ENCODE results near the gene PFDN2.
A peak's percentile ranks its signal among the peaks of the same experiment; 100 is the strongest.

PFDN2 gene

DNA sequence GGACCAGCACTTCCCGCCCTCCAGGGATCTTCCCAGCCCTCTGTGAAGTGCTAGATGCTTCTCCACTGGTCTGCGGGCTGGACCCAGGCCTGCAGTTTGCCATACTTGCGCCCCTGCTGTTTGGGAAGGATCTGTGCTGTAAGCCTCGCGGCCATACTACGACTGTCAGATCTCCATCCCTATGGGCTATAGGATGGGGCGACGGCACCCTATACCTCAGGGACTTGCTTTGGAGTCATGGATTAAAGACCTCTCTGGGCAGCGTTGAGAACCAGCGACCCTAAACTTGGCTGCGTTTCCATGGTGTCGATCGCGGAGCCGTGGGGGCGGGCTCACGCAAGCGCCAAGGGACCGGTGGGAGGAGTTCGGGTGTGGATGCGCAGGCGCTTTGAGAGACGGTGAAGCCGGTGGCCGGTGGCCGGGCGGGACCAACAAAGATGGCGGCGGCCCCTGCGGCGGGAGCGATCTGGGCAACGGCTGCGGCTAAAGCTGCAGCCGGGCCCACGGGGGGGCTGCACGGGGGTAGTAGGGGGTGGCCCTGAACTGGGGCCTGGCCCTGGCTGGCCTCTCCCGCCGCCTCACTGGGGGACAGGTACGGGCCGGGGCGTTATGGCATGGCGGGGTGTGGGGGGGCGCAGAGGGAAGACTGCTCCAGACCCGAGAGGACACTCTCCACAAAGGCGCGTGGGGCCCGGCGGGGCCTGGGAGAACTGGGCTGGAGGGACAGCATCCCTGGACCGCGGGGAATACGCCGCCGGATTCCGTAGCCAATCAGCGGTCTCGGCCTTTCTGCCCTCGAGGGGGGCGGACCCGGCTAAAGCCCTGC lies 41.5 kb upstream of the PFDN2 start, which contains the start of gene USP21:
USP21 (plus strand) TSS at position 414 of the 826 bp plus-strand sequence. CDS start 1,141 bp downstream, outside the sequence.
- peak; percentile 89 for DNase-seq (ENCODE audit: extremely low read depth, insufficient read length)
- Histone ChIP-seq H3K27me3 (replicated peaks; ENCODE audit: control insufficient read depth, insufficient read depth, low read length) (no peaks in the 10 kb centered on the region), H3K4me3 (replicated peaks; ENCODE audit: low read depth, low read length) (peak within 1 kb of the TSS; percentile 77), H3K36me3 (ENCODE audit: control insufficient read depth, insufficient read depth, low read length) (peaks cover 3% of the 10 kb centered on the region; the same call in 1 of the 2 replicates)
- TF ChIP-seq, protein P1, sequence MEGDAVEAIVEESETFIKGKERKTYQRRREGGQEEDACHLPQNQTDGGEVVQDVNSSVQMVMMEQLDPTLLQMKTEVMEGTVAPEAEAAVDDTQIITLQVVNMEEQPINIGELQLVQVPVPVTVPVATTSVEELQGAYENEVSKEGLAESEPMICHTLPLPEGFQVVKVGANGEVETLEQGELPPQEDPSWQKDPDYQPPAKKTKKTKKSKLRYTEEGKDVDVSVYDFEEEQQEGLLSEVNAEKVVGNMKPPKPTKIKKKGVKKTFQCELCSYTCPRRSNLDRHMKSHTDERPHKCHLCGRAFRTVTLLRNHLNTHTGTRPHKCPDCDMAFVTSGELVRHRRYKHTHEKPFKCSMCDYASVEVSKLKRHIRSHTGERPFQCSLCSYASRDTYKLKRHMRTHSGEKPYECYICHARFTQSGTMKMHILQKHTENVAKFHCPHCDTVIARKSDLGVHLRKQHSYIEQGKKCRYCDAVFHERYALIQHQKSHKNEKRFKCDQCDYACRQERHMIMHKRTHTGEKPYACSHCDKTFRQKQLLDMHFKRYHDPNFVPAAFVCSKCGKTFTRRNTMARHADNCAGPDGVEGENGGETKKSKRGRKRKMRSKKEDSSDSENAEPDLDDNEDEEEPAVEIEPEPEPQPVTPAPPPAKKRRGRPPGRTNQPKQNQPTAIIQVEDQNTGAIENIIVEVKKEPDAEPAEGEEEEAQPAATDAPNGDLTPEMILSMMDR (IDR thresholded peaks at IDR 0.05; ENCODE audit: insufficient read depth, low read length, poor library complexity, severe bottlenecking): peak; percentile 24

DNA sequence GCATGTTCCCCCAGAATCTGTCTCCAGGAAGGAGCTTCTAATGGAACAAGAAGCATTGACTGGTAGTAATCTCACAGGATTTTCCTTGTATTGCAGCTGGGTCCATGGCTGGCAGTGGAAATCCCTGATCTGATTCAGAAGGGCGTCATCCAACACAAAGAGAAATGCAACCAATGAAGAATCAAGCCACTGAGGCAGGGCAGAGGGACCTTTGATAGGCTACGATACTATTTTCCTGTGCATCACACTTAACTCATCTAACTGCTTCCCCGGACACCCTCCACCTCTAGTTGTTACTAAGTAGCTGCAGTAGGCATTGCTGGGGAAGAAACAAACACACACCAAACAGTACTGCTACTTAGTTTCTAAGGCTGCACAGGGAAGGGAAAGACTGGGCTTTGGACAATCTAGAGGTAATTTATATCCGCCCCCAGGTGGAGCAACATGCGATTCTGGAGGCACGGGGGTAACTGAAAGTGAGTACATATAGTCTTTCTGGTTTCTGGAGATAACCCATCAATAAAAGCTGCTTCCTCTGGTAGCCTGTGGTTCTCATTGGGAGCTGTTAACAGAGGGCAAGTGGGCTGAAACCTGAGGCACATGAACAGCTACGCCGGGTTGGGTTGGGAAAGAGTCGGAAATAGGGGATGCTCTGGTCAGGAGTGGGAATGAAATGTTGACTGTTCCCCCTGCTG lies 40.6 kb upstream of the PFDN2 start:
- DNase-seq (ENCODE audit: extremely low read depth, insufficient read length): no peak
- Histone ChIP-seq H3K4me3 (replicated peaks; ENCODE audit: low read depth, low read length) (no peak overlapping the region), H3K36me3 (ENCODE audit: control insufficient read depth, insufficient read depth, low read length) (peaks cover 3% of the 10 kb centered on the region; the same call in 1 of the 2 replicates), H3K27me3 (replicated peaks; ENCODE audit: control insufficient read depth, insufficient read depth, low read length) (no peaks in the 10 kb centered on the region)
- TF ChIP-seq, protein P1 (IDR thresholded peaks at IDR 0.05; ENCODE audit: insufficient read depth, low read length, poor library complexity, severe bottlenecking): no peak

DNA sequence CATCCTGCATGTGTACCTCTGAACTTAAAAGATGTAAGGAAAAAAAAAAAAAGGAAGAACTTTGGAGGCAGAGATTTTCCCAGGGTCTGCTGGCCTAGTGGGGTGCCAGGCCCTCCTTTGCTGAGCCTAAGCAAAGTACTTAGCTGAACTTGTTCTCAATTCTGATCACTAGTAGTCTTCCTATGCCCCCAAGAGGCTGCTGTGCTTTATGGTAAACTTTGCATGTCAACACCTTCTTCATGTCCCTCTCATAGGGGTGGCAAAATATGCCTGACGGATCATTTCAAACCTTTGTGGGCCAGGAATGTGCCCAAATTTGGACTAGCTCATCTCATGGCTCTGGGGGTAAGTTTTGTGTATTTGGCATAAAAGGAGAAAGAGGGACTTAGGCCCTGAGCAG lies 40.0 kb upstream of the PFDN2 start:
- no peak overlapping the region for H3K4me3 ChIP-seq (replicated peaks; ENCODE audit: low read depth, low read length)
- no peak for DNase-seq (ENCODE audit: extremely low read depth, insufficient read length)
- H3K27me3 ChIP-seq (replicated peaks; ENCODE audit: control insufficient read depth, insufficient read depth, low read length): no peaks in the 10 kb centered on the region
- TF ChIP-seq, protein P1 (IDR thresholded peaks at IDR 0.05; ENCODE audit: insufficient read depth, low read length, poor library complexity, severe bottlenecking): no peak
- peaks cover 3% of the 10 kb centered on the region; the same call in 1 of the 2 replicates for H3K36me3 ChIP-seq (ENCODE audit: control insufficient read depth, insufficient read depth, low read length)

DNA sequence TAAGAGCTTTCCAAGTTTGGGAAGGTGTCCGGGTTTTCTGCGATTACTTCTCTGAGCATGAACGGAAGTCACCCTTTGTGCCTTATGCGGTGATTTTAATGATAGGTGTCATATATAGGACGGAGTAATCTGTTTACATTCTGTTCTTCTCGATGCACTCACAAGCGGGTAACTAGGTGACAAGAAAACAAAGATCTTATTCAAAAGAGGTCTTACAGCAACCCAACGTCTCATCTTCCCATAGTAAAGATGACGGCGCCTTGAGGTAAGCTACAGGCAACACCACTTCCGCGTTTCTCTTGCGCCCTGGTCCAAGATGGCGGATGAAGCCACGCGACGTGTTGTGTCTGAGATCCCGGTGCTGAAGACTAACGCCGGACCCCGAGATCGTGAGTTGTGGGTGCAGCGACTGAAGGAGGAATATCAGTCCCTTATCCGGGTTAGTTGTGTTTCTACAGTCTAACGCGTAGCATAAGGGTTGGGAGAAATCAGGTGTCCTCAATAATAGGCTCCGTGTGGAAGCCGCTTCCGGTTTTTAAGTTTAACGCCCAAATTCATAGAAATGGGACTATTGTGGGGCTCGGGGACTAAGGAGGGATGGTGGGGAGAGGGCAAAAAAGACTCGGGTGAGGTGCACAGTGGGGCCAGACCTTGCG lies 36.0 kb upstream of the PFDN2 start, which contains the start of gene UFC1:
UFC1 (plus strand) TSS at position 297 of the 656 bp plus-strand sequence; CDS start at position 317, 20 bp downstream.
- DNase-seq (ENCODE audit: extremely low read depth, insufficient read length): peak; percentile 88
- Histone ChIP-seq H3K27me3 (replicated peaks; ENCODE audit: control insufficient read depth, insufficient read depth, low read length) (no peaks in the 10 kb centered on the region), H3K4me3 (replicated peaks; ENCODE audit: low read depth, low read length) (peak within 1 kb of the TSS; percentile 72), H3K36me3 (ENCODE audit: control insufficient read depth, insufficient read depth, low read length) (no peaks in the 10 kb centered on the region; the same call in 1 of the 2 replicates)
- TF ChIP-seq, protein P1 (IDR thresholded peaks at IDR 0.05; ENCODE audit: insufficient read depth, low read length, poor library complexity, severe bottlenecking): no peak

DNA sequence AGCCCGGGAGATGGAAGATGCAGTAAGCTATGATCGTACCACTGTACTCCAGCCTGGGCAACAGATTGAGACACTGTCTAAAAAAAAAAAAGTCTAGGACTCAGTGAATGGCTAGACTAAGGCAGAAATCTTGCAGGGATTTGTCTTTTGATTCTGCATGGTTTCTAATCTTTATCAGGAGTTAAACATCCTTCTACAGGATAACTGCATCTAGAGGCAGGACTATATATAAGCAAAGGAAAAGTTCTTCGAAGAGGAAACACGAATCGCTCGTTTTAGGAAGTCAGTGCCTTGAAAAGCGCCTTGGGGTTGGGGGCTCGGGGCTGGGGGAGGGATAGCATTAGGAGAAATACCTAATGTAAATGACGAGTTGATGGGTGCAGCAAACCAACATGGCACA lies 35.3 kb upstream of the PFDN2 start:
- Histone ChIP-seq H3K4me3 (replicated peaks; ENCODE audit: low read depth, low read length) (peak overlapping the region; percentile 72), H3K27me3 (replicated peaks; ENCODE audit: control insufficient read depth, insufficient read depth, low read length) (no peaks in the 10 kb centered on the region), H3K36me3 (ENCODE audit: control insufficient read depth, insufficient read depth, low read length) (no peaks in the 10 kb centered on the region; the same call in 1 of the 2 replicates)
- TF ChIP-seq, protein P1 (IDR thresholded peaks at IDR 0.05; ENCODE audit: insufficient read depth, low read length, poor library complexity, severe bottlenecking): no peak
- DNase-seq (ENCODE audit: extremely low read depth, insufficient read length): no peak
